ENCODE measurements around the gene EYS.
"Not testable (repeated sequence)": the region's sequence is repeated elsewhere in the genome, so short reads cannot be mapped to it uniquely, and the experiment has no call there.

Gene EYS

GRCh38 chr6:63816982-63817436 lies 1890.0 kb downstream of the EYS start:
- DNase-seq (ENCODE audit: extremely low read depth in 1 of 2, low read depth in 1 of 2), result no peak

GRCh38 chr6:63816401-63816981 lies 1890.5 kb downstream of the EYS start:
- no peak for DNase-seq (ENCODE audit: extremely low read depth in 1 of 2, low read depth in 1 of 2)

GRCh38 chr6:63814459-63814858 lies 1892.6 kb downstream of the EYS start:
- no peak for DNase-seq (ENCODE audit: extremely low read depth in 1 of 2, low read depth in 1 of 2)

GRCh38 chr6:63813566-63814120 lies 1893.4 kb downstream of the EYS start:
- no peak for DNase-seq (ENCODE audit: extremely low read depth in 1 of 2, low read depth in 1 of 2)

- DNase-seq (ENCODE audit: extremely low read depth in 1 of 2, low read depth in 1 of 2), result no peak
These were observed 1898.5 kb downstream of the EYS start for GRCh38 chr6:63808576-63808975.

GRCh38 chr6:63807056-63807455 lies 1900.0 kb downstream of the EYS start:
- DNase-seq (ENCODE audit: extremely low read depth in 1 of 2, low read depth in 1 of 2), result no peak

GRCh38 chr6:63806573-63806913 lies 1900.5 kb downstream of the EYS start:
- no peak for DNase-seq (ENCODE audit: extremely low read depth in 1 of 2, low read depth in 1 of 2)

- DNase-seq (ENCODE audit: extremely low read depth in 1 of 2, low read depth in 1 of 2), result no peak
These were observed 1901.0 kb downstream of the EYS start for GRCh38 chr6:63805808-63806572.

GRCh38 chr6:63805345-63805744 lies 1901.7 kb downstream of the EYS start:
- no peak for DNase-seq (ENCODE audit: extremely low read depth in 1 of 2, low read depth in 1 of 2)

- DNase-seq (ENCODE audit: extremely low read depth in 1 of 2, low read depth in 1 of 2), result no peak
These were observed 1902.6 kb downstream of the EYS start for GRCh38 chr6:63804381-63804956.

GRCh38 chr6:63803371-63803770 lies 1903.7 kb downstream of the EYS start:
- no peak for DNase-seq (ENCODE audit: extremely low read depth in 1 of 2, low read depth in 1 of 2)

- DNase-seq (ENCODE audit: extremely low read depth in 1 of 2, low read depth in 1 of 2), result no peak
These were observed 1904.3 kb downstream of the EYS start for GRCh38 chr6:63802606-63803206.

GRCh38 chr6:63800386-63800785 lies 1906.6 kb downstream of the EYS start:
- DNase-seq (ENCODE audit: extremely low read depth in 1 of 2, low read depth in 1 of 2), result not testable (repeated sequence)

- no peak for DNase-seq (ENCODE audit: extremely low read depth in 1 of 2, low read depth in 1 of 2)
These were observed 1907.2 kb downstream of the EYS start for GRCh38 chr6:63799813-63800212.

- no peak for DNase-seq (ENCODE audit: extremely low read depth in 1 of 2, low read depth in 1 of 2)
These were observed 1907.7 kb downstream of the EYS start for GRCh38 chr6:63799313-63799712.

- no peak for DNase-seq (ENCODE audit: extremely low read depth in 1 of 2, low read depth in 1 of 2)
These were observed 1908.6 kb downstream of the EYS start for GRCh38 chr6:63798378-63798777.

GRCh38 chr6:63797721-63798120 lies 1909.3 kb downstream of the EYS start:
- DNase-seq (ENCODE audit: extremely low read depth in 1 of 2, low read depth in 1 of 2), result no peak

GRCh38 chr6:63795826-63796225 lies 1911.2 kb downstream of the EYS start:
- DNase-seq (ENCODE audit: extremely low read depth in 1 of 2, low read depth in 1 of 2), result no peak

- DNase-seq (ENCODE audit: extremely low read depth in 1 of 2, low read depth in 1 of 2), result no peak
These were observed 1912.0 kb downstream of the EYS start for GRCh38 chr6:63795006-63795405.

- DNase-seq (ENCODE audit: extremely low read depth in 1 of 2, low read depth in 1 of 2), result no peak
These were observed 1913.4 kb downstream of the EYS start for GRCh38 chr6:63793465-63794137.
